ENCODE measurements around the gene CCL3.
"Not testable (repeated sequence)": the region's sequence is repeated elsewhere in the genome, so short reads cannot be mapped to it uniquely, and the experiment has no call there.

The CCL3 gene

DNA sequence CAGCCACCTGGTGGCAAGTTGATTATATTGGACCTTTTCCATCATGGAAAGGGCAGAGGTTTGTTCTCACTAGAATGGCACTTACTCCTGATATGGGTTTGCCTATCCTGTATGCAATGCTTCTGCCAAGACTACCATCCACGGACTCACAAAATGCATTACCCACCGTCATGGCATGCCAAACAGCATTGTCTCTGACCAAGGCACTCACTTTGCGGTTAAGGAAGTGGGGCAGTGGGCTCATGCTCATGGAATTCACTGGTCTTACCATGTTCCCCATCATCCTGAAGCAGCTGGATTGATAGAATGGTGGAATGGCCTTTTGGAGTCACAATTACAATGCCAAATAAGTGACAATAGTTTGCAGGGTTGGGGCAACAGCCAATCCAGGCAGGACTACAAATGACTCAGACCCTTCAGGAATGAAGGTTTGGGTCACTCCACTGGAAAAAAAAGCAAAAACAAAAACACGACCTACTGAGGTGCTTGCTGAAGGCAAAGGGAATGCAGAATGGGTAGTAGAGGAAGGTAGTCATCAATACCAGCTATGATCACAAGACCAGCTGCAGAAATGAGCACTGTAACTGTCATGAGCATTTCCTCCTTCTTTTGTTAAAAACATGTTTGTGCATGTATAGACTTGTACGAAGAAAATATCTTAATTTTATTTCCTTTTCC lies 25.2 kb upstream of the CCL3 start:
- DNase-seq: not testable (repeated sequence)

DNA sequence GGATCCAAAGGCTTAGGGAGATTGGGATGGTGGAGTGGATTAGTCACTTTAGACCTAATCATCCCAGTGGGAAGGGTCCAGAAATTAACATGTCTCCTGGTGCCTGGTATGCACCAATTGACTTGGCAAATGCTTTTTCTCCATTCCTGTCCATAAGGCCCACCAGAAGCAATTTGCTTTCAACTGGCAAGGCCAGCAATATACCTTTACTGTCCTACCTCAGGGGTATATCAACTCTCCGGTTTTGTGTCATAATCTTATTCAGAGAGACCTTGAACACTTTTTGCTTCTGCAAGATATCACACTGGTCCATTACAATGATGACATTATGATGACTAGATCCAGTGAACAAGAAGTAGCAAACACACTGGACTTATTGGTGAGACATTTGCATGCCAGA lies 23.2 kb upstream of the CCL3 start:
- DNase-seq: not testable (repeated sequence)

DNA sequence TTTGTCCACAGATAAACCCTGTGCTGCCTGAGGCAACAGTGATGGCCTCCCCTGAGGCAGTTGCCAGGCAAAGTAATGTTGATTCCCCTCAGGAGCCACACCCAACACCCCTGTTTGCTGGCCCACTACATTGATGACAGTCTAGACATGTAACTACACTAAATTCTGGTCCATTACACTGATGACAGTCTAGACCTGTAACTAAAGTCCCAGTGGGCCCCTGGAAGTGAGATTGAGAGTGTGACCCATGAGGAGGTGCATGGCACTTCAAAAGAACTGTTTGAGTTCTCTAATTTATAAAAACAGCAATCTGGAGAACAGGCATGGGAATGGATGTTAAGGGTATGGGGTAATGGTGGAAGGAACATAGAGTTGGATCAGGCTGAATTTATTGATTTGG lies 22.6 kb upstream of the CCL3 start:
- no peak for DNase-seq

DNA sequence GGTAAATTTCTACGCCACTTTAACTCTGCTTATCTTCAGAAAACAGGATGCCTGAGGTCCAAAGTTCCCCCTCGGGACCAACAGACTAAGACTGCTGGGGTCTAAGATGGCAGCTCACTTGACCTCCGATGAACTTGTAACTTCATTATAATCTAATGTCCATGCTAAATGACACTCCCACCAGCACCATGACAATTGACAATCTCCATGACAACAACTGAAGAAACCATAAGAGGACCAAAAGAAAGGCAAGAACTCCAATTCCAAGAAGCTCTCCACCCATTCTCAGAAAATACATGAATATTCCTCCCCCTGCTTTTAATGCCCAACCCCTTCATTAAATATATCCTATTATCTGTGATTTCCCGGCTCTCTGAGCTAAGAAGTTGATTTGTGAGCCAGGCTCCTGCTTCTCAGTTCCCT lies 21.1 kb upstream of the CCL3 start:
- DNase-seq: no peak

DNA sequence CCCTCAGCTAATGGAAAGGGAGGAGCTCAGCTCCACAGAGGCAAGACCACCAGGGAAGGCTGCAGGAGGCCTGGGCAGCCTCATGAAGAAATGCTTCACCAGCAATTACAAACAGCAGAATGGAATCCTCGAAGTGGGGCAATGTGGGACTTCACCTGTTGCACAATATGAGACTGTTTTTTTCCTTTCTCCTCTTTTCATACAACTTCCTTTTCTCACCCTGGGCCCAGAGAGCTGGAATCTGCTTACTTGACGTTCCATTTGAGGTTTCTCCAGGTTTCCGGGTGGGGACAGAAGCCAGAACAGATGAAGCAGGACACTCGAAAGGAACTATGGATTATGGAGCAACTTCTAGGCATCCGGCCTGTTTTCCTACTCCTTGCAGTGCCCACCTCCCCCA lies 18.3 kb upstream of the CCL3 start:
- DNase-seq: not testable (repeated sequence)

DNA sequence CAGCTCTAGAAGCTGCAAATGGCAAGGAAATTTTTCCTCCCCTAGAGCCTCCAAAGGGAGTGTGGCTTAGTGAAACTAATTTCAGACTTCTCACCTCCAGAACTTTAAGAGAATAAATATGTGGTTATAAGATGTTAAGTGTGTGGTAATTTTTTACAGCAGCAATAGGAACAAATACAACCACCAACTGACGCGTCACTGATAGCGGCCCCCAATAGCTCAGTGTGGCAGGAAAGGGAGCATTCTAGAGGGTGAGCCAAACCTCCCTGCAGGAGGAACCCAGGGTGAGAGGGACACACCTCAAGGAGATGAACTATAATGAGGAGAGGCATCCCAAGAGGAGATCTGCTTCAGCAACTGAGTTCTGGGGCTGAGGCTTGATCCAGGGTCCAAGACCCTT lies 17.7 kb upstream of the CCL3 start:
- no peak for DNase-seq

DNA sequence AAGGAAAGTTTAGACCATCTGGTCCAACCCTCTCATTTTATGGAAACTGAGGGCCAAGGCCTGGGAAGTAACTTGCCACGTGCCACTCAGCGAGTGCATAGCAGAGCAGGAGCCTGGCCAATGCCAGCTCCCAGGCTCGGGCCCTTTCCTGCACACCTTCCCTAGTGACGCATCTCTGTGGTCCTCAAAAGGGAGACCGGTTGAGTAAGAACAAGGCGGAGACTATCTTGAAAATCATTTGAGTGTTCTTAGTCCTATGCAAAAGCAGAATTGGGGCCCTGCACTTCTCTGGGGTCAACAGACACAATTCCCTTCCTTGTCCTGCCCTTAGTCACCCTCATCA lies 16.5 kb upstream of the CCL3 start:
- DNase-seq: no peak

DNA sequence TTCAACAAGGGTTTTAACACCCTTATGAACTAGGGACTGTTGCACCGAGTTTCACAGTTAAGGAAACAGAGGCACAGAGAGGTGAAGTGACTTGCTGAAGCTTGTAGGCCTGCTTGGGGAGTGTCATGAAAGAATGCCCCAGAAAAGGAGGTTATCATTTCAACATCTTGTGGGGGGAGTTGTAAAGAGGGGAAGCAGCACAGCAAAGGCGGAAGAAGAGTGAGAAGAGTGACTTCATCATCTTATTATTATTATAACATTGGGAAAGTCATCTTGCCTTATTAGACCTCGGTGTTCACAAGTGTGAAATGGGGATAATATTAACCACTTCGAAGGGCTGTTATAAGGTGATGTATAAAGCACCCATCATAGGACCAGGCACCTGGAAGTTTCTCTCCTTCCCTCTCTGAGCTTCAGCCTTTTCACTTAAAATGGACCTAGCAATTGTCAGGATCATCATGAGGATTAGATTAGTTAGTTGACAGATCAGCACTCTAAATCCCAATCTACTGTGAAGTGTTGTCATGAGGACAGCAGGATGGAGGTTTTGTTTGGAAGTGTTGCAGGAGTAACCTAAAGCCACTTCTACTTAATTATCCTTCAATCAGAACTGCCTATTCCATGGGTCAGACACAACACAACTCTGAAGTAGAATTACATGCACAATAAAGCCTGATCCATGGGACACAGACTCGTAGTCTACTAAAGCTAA lies 16.0 kb upstream of the CCL3 start:
- DNase-seq: no peak

DNA sequence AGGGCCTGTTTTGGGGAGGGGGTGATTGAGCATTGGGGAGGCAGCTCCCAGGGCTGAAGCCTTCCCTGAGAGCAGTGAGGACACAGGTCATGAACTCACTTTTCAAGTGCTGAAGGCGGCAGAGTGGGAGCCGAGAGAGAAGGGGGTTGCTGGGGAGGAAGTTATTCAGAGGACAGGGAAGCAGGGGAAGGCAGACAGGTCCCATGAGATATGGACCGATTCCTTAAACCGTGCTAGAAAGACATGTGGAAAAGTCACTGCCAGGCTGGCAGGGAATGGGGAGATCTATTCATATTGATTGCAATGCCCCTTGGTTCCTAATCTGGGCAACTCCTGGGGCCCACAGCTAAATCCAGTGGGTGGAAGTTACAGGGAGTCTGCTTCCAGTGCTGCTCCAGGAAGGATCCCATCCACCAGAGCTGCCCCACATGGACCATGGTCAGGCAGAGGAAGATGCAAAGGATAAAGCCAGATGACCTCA lies 14.8 kb upstream of the CCL3 start:
- DNase-seq: no peak

DNA sequence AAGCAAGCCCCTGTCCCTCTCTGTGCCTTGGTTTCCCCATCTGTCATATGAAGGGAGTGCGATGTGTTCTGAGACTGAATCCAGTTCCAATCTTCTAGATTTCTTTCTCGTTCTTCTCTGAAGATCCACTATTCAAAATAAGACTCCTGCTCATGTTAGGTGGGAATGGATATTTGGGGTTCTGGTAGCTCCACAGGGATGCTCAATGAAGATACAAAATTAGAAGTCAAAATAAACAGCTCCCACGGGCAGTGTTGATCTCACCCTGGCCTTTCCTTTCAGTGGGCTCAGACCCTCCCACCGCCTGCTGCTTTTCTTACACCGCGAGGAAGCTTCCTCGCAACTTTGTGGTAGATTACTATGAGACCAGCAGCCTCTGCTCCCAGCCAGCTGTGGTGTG lies 14.3 kb upstream of the CCL3 start:
- not testable (repeated sequence) for DNase-seq

DNA sequence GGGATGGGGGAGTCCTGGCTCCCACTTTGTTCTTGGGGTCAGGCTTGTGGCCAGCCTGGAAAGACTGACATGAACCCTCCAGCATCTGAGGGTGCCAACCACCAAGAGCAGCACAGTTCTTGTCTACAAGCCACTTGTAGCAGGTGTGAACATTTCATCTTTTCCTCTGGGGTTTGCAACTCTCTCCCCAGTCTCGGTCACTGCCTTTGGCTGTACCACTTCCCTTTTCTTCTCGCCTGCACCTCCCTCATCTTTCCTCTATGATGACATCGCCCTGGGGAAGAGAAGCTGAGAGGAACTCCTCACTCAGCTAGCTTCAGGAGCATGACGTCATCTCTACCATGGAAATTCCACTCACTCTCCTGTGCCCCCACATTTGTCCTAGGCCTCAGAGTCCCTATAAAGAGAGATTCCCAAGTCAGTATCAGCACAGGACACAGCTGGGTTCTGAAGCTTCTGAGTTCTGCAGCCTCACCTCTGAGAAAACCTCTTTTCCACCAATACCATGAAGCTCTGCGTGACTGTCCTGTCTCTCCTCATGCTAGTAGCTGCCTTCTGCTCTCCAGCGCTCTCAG lies 13.5 kb upstream of the CCL3 start, which contains the start of gene CCL4:
CCL4 (plus strand) TSS at position 427 of the 575 bp plus-strand sequence; CDS start at position 506, 79 bp downstream.
- DNase-seq: not testable (repeated sequence)

DNA sequence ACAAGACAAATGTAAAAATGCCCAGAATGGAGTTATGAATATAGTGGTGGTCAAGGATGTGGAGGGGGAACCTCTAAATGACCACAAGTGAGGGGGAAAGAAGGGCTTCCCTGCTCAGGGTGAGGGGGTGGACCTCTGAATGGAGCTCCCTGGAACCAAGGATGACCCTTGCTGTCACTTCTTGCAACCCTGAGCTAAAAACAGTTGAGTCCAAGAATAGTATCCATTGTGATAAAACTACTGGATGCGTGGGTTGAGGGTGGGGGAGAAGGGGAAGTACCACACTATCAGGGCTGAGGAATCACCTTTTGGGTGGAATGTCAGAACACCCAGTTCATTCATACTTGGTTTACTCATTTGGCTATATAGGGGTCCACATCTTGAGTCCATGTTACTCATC lies 9.1 kb upstream of the CCL3 start:
- DNase-seq: not testable (repeated sequence)

DNA sequence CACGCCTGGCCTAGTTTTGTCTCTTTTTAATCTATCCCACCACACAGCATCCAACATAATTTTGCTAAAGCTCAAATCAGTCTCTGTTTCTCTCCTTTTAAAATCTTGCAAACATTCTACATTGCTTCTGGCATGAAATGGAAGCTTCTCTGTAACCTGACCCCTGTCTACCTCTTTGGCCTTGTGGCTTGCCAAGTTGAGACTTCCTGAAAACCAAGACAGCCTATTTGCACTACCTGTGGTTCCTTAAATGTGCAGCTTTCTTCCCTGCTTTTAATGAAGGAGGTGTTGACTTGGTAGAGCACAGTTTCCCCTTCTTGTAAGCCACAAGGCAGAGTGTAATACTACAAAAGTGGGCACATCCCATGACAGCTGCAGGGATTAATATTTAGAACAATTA lies 6.0 kb upstream of the CCL3 start:
- DNase-seq: no peak

DNA sequence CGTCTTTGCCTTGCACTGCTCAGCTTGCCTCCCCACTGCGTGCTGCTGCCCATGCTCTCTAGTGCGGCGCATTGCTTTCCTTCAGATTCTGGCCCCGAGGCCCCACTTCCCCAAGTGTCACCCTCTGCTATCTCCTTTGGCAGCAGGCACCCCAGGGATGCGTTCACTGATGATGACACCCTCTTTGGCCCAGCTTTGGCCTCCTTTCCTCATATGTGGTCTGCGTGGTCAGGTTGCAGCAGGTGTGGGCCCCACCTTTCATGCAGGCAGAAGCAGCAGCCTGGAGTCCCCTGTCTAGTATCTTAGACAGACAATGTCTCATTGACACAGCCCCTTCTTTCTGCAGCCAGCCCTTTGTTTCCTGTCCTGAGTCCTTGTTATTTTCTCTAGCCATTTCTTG lies 4.8 kb upstream of the CCL3 start:
- no peak for DNase-seq

DNA sequence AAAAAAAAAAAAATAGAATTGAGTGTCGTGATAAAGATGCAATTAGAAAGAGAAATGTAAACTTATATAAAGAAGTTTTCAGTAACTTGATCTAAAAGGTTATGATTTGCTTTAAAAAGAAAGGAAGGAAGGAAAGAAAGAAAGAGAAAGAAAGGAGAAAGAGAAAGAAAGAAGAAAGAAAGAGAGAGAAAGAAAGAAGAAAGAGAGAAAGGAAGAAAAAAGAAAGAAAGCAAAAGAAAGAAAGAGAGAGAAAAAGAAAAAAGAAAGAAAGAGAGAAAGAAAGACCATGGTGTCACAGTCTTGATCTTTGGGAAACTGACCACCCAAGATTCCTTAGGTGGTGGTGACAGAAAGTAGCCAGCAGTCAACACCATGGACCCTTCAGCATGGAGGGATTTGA lies 4.3 kb upstream of the CCL3 start:
- no peak for DNase-seq

DNA sequence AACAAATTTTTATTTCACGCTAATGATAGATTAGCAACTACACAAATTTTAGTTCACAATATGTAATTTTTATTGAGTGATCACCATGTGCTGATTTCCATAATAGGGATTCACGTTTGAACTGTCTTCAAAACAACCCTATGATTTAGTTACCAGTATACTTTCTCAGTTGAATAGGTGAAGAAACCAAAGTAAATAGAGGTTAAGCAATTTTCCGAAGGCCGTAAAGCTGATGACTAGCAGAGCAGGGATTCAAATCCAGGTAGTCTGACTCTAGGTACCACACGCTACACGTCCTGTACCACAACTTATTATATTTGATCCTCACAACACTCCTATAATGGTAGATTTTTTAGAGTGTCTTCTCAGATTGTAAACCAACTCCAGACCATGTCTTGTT lies 2.8 kb upstream of the CCL3 start:
- not testable (repeated sequence) for DNase-seq

DNA sequence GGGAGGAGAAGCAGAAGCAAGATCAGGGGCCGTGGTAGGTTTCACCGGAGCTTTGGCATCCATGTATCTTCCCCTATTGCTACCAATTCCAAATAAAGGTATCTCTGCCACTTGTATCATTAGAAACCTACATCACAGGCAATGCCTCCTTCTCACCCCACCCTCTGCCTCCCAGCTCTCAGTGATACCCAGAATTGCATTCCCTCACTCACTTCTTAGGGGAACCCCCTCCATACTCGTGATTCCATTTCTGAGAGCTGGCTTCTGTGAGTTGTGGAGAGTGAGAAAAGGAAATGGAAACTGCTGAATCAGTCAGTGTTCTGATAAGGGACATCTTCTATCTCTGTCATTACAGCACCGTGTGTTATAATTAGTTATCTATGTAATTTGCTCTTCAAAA lies 2.3 kb upstream of the CCL3 start:
- no peak for DNase-seq

DNA sequence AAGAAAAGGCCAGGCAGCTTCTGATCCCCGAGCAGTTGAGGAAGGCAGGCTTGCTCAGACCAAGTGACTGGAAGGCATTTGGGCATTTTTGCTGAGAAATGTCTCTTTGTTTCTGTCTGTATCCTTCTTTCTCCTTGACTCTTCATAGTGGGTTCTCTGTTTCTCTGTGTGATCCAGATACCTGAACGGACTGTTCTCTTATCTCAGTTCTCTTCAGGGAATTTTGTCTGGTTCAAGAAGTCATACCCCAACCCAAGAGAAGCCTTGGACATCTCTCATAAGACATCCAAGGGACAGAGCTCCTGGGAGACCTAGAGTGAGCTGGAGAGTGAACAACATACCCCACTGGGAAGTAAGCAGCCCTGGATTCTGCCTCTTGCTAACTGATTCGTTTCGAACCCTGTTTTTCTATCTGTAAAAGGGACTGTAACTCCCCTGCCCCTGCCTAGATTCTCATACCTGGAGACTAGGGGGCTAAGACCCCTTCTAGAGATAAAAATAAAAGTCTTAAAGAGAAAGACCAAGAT lies 541 bp downstream of the CCL3 start:
- DNase-seq: no peak

DNA sequence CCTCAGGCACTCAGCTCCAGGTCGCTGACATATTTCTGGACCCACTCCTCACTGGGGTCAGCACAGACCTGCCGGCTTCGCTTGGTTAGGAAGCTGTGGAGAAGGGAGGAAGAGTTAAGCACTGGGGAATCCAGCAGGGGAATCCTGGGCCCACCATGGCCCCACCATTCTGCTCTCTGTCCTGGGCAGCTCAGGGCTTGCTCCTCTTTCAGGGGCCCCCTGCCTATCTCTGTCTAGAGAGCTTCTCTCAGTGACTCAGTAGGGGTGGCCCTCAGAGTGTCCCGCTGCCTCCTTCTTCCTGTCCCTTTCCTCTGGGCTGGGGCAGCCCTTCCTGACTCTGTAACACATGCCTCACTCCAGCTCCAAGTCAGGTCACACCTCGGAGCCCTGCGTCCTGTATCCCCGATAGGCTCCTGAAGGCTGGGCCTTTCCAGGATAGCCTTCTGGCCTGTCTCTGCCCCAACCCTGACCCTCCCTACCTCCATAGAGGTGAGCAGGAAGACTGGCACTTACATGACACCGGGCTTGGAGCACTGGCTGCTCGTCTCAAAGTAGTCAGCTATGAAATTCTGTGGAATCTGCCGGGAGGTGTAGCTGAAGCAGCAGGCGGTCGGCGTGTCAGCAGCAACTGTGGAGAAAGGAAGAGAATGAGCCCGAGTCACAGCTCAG lies 1.1 kb downstream of the CCL3 start:
- no peak for DNase-seq

DNA sequence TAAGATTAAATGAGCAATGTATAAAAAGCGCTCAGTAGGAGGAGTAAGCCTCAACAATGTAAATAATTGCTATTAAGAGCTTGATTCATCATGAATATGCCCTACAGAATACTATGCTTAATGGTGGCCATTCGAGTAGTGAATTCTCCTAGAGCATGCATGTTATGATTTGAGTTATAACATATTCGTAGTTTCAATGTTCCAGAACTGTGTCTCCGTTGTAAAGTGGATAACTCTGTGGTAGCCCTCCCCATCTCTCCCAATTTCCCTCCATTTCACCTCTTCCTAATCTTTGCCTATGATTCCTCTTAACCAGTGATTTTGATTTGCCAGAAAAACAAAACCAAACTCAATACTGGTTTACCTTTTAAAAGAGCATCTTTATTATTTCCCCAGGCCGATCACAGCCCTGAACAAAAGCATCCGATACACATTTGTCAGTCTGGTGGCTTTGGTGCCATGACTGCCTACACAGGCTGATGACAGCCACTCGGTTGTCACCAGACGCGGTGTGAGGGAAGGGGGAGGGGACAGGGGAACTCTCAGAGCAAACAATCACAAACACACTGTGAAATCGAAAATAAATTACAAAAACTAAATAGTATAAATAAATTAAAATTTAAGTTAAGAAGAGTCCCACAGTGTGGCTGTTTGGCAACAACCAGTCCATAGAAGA lies 1.9 kb downstream of the CCL3 start:
- not testable (repeated sequence) for DNase-seq

DNA sequence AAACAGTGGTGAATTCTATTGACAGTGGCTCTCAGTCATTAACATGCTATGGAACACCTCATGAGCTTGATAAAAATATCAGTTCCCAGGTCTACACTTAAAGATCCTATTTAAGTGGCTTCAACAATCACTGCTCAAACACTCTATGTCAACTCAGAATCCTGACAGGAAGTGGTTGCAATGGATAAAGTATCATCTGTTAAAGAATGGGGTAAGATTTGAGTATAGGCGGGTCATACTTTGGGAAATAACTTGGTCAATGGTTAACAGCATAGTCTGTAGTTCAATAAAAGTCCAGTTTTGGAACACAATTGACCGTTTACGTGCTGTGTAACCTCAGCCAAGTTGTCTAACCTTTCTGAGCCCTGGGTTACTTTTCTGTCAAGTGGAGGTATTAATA lies 2.5 kb downstream of the CCL3 start:
- not testable (repeated sequence) for DNase-seq

DNA sequence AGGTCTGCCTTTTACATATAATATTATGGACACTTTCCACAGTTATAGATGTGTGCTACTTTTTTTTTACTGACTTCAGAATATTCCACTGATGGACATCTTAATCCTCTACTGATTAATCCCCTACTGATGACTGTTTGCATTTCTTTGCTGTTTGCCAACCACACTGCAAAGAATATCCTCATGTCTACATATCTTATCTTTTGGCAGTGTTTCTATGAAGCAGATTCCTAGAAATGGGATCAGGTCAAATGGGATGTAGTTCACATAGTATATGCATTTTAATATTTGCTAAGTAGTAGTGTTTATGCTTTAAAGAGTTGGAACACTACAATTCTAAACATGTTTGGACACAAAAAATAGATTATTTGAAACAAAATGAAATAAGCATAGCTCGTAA lies 3.2 kb downstream of the CCL3 start:
- DNase-seq: no peak

DNA sequence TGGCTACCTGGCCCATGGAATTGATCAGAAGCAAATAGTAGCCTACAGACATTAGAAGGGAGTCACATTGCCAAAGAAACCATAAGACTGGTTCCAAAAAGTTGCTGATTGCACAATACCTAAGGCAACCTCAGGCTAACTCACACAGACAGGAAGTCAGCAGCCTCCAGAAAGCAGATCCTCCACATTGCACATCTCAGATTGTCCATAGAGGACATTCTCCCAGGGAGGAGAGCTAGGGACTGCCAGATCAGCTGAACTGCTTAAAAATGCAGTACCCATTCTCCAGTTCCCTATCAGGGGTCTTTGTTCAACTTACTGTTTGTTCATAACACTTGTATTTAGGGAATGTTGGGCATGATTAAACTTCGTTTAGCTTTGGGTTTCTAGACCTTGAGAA lies 4.2 kb downstream of the CCL3 start:
- no peak for DNase-seq

Measured in NCI-H1694 (cell line).